Bronchial epithelial cell (primary cell): ENCODE results near the gene UPK2. TPM values are rescaled to one million over a fixed set of nuclear protein-coding genes. Genes with fewer than 3 reads are reported as not detected.

Experiments used
- DNase-seq: peaks from one replicate; pipeline ENCODE4 v3.0.0-alpha.2; 2010; ENCODE audit warnings: low read depth
- FAIRE-seq: peaks from 2 replicates; lab custom pipeline; 2011; peaks lifted over from hg19 to GRCh38; lab: Jason Lieb, UNC
- H3K27me3 ChIP-seq: 2 replicates; pipeline ENCODE4 v1.5.1; 2011; ENCODE audit warnings: low read length; ENCODE audit not compliant: control insufficient read depth, insufficient read depth
- H3K36me3 ChIP-seq: 2 replicates; pipeline ENCODE4 v1.5.1; 2011; ENCODE audit warnings: low read length; ENCODE audit not compliant: control insufficient read depth, insufficient read depth
- H3K4me3 ChIP-seq: 2 replicates; pipeline ENCODE4 v1.5.1; 2011; ENCODE audit warnings: mild to moderate bottlenecking, low read depth, low read length, control low read depth
- total RNA-seq: library from RNA; depleted of rRNA; stranded (reverse); fragments of >200 nt; gene quantifications from 2 replicates; pipeline ENCODE4 v1.2.1, GENCODE V29; 2014
- TF ChIP-seq, protein P1 (sequence below): IDR thresholded peaks from 2 replicates; pipeline ENCODE4 v1.5.1; 2011; ENCODE audit warnings: mild to moderate bottlenecking, moderate library complexity, low read length, control low read depth, inconsistent platforms; ENCODE audit not compliant: insufficient read depth, severe bottlenecking

The UPK2 gene
- total RNA-seq, 1 donor from 2014 or later, result not detected

DNA sequence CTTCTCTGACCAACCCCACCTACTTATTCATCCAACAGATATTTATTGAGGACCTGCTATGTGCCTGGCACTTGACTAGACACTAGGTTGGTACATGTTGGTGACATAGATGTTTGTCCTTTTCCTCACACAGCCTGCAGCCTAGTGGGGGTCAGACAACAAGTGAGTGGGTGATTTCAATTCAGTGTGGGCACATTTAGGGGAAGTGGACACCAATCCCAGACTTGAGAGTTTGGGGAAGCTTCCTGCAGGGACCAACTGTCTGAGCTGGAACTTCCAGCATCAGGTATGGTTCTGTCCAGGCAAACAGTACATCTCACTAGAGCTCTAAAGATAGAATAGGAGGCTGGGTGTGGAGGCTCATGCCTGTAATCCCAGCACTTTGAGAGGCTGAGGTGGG is 24.5 kb upstream of the UPK2 start:
- no peak overlapping the region for H3K4me3 ChIP-seq
- H3K36me3 ChIP-seq, result no peaks in the 10 kb centered on the region
- FAIRE-seq, result no peak
- TF ChIP-seq, protein P1, sequence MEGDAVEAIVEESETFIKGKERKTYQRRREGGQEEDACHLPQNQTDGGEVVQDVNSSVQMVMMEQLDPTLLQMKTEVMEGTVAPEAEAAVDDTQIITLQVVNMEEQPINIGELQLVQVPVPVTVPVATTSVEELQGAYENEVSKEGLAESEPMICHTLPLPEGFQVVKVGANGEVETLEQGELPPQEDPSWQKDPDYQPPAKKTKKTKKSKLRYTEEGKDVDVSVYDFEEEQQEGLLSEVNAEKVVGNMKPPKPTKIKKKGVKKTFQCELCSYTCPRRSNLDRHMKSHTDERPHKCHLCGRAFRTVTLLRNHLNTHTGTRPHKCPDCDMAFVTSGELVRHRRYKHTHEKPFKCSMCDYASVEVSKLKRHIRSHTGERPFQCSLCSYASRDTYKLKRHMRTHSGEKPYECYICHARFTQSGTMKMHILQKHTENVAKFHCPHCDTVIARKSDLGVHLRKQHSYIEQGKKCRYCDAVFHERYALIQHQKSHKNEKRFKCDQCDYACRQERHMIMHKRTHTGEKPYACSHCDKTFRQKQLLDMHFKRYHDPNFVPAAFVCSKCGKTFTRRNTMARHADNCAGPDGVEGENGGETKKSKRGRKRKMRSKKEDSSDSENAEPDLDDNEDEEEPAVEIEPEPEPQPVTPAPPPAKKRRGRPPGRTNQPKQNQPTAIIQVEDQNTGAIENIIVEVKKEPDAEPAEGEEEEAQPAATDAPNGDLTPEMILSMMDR, result no peak
- H3K27me3 ChIP-seq, result no peaks in the 10 kb centered on the region
- no peak for DNase-seq

DNA sequence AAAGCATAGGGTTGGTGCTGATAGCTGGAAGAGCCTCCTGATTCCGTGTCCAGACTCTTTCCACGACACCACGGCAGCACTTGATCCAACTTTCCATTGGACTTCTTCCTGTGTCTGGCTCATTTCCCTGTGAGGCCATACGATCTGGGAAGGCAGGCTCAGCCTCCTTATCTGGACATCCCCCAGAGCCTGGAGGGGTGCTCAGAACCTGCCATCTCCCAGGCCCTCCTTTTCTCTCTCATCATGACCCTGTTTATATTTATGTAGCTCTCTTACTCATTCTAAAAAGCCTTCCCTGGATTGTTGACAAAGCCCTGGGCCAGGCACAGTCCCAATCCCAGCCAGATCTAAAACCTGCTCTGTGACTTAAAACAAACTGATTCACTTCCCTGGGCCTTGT is 22.6 kb upstream of the UPK2 start:
- Histone ChIP-seq H3K36me3 (no peaks in the 10 kb centered on the region), H3K4me3 (no peak overlapping the region), H3K27me3 (no peaks in the 10 kb centered on the region)
- DNase-seq, result peak; percentile 51
- TF ChIP-seq, protein P1, result no peak
- FAIRE-seq, result no peak

DNA sequence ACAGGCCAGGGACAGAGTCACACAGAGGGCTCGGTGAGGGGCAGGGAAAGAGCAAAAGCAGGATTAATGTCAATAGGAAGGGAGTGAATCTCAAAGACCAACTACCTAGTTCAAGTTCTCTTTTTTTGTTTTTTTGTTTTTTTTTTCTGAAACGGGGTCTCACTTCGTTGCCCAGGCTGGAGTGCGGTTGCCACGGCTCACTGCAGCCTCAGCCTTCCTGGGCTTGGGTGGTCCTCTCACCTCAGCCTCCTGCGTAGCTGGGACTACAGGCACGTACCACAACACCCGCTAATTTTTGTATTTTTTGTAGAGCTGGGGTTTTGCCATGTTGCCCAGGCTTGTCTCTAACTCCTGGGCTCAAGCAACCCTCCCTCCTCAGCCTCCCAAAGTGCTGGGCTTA is 20.7 kb upstream of the UPK2 start:
- H3K4me3 ChIP-seq, result no peak overlapping the region
- DNase-seq (no peak), FAIRE-seq (no peak)
- no peaks in the 10 kb centered on the region for H3K27me3 ChIP-seq
- H3K36me3 ChIP-seq, result no peaks in the 10 kb centered on the region
- TF ChIP-seq, protein P1, result no peak

DNA sequence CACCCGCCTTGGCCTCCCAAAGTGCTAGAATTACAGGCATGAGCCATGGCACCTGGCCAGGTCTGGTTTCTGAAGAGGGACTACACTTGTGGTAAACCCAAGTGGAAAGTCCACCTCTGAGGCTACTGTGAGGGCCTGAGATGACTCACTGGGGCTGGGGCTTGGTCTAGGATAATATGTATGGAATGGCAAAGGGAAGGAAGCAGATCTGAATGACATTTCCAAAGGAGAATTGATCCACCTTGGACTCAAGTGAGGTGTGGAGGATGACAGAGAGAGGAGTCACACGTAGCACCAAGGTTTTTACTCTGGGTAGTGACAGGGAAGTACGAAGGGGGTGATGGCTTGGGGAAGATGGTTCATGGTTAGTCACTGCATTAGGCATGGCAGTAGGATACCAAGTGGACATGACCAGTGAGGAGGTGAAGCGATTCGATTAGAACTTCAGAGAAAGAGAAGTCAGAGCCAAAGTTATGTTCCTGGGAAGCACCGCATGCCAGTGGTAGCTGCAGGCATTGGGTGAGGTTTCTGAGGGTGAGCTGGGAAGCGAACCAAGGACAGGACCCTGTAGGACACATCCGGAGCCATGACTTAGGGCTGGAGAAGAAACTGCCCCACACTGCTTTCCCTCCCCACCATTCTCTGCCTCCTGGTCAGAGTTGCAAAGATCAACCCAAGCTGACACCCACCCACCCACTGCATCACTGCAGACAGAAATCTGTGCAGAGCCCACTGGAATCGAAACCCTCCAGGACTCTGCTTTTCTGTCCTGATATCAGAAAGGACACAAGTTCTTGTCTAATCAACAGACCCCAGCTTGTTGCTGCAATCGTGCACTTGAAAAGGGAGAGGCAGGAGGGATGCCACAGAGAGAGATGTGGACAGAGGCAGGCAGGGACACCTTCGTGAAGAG is 17.4 kb upstream of the UPK2 start:
- H3K4me3 ChIP-seq, result no peak overlapping the region
- H3K36me3 ChIP-seq, result no peaks in the 10 kb centered on the region
- TF ChIP-seq, protein P1, result no peak
- FAIRE-seq (peak; percentile 98), DNase-seq (peak; percentile 98)
- H3K27me3 ChIP-seq, result no peaks in the 10 kb centered on the region

DNA sequence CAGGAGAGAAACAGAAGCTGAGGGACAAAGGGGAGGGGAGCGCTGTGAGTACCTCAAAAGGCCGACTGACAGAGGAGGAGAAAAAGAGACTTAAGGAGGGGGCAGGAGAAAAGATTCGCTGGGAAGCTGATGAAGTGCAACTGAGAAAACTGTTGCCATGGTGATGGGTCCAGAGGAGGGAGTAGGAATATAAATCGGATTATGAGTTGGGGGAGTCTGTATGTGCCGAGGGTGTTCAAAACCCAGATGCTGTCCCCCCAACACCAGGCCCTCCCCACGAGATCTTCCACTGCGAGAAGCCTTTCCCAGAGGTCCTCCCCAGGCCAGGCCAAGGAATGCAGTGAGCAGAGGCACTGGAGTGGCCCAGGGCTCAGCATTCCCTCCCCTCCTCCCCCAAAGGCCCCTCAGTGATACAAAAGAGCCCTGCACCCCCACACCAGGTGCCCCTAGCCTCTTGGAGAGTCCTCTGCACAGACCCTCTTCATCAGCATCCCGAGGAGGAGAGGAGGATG is 16.6 kb upstream of the UPK2 start:
- FAIRE-seq (peak; percentile 60), DNase-seq (no peak)
- Histone ChIP-seq H3K4me3 (no peak overlapping the region), H3K27me3 (no peaks in the 10 kb centered on the region), H3K36me3 (no peaks in the 10 kb centered on the region)
- TF ChIP-seq, protein P1, result no peak
